Measurements from ENCODE around the gene COL4A2. TPM values are rescaled to one million over a fixed set of nuclear protein-coding genes. Genes with fewer than 3 reads are reported as not detected.

Gene COL4A2
- total RNA-seq, 1 experiment from 2014 or later: 50.0 TPM

Other genes with a start within 250 kb of the COL4A2 start
- gene COL4A1, start 127 bp upstream of the COL4A2 start, total RNA-seq (2014; rRNA removed; shearing (Covaris generic); ENCODE audit: low replicate concordance): 21.6 and 24.9 TPM in 2 replicates

Measured in MG63 (cell line).